ENCODE results near the gene MYOG. TPM values are rescaled to one million over a fixed set of nuclear protein-coding genes. Genes with fewer than 3 reads are reported as not detected.

The MYOG gene
- total RNA-seq (2022; extraction: Qiagen RNA extraction; ENCODE audit: low read depth): not detected in 5 replicates

DNA sequence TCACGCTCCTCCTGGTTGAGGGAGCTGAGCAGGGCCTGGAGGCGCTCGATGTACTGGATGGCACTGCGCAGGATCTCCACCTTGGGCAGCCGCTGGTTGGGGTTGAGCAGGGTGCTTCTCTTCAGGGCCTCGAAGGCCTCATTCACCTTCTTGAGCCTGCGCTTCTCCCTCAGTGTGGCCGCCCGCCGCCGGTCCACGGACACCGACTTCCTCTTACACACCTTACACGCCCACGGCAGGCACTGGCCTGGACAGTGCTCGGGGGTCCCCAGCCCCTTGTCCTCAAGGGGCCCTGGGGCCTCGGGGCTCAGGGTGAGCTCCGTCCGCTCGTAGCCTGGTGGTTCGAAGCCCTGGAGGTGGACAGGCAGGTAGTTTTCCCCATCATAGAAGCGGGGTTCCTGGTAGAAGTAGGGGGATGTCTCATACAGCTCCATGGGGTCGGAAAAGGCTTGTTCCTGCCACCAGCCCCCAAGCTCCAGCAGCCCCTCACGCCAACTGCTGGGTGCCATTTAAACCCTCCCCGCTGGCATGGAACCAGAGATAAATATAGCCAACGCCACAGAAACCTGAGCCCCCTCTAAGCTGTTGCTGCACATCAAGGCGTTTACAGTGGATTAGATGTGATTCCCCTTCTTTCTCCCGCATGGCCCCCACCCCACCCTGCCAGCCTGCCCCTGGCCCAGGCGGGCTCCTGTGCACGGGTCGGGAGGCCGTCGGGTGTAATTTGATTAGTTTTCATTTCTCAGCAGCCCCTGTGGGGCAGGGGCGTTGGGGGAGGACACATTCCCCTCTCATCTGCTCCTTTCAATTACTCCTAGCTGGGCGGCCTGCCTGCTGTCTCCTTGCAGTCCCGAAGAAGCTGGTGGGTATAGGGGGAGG is at the start of gene MYOG:
Gene MYOG, minus strand, starts transcription at position 485 of the 879 bp plus-strand sequence. Its CDS starts 51 bp downstream, at position 434.

DNA sequence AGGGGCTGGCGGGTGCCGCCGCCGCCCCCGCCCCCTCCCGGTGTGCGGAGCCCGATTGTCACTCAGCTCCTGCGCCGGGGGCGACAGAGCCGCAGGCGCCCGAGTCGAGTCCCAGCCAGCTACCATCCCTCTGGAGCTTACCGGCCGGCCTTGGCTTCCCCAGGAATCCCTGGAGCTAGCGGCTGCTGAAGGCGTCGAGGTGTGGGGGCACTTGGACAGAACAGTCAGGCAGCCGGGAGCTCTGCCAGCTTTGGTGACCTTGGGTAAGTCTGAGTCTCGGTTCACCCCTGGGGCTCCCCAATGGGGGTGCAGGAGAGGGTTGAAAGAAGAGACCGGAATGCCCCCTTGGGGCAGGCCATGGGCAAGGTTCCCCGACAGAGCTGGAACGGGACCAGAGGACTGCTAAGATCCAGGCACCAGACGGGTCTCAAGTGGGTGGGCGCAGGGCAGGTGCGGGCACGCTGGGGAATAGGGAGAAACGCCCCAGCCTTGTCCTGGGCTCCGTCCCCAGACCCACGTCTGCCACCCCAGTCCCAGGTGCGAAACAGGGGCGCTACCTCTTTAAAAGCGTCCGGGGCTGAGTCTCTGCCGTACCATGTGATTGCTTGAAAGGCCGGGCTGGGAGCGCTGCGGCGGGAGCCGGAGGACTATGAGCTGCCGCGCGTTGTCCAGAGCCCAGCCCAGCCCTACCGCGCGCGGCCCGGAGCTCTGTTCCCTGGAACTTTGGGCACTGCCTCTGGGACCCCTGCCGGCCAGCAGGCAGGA is 42.0 kb upstream of the MYOG start, which contains the start of gene ADORA1:
Gene ADORA1, plus strand, starts transcription at position 61 of the 765 bp plus-strand sequence. CDS start 1,116 bp downstream, outside the sequence.

Other genes with a start within 250 kb of the MYOG start
- gene RABIF, start 196.9 kb downstream of the MYOG start, total RNA-seq (2022; extraction: Qiagen RNA extraction; ENCODE audit: low read depth): 14.0 to 14.8 TPM (median 14.2 TPM) in 5 replicates
- 15.3 to 18.4 TPM (median 16.7 TPM) in 5 replicates for gene KLHL12, start 158.8 kb downstream of the MYOG start, total RNA-seq (2022; extraction: Qiagen RNA extraction; ENCODE audit: low read depth)
- 59.5 to 67.0 TPM (median 64.1 TPM) in 5 replicates for gene ADIPOR1, start 127.7 kb downstream of the MYOG start, total RNA-seq (2022; extraction: Qiagen RNA extraction; ENCODE audit: low read depth)
- 21.2 to 22.9 TPM (median 21.5 TPM) in 5 replicates for gene CYB5R1, start 118.8 kb downstream of the MYOG start, total RNA-seq (2022; extraction: Qiagen RNA extraction; ENCODE audit: low read depth)
- gene TMEM183A, start 78.6 kb downstream of the MYOG start, total RNA-seq (2022; extraction: Qiagen RNA extraction; ENCODE audit: low read depth): 46.8 to 52.1 TPM (median 49.3 TPM) in 5 replicates
- 0.19 to 0.67 TPM (median 0.51 TPM) in 5 replicates for gene PPFIA4, start 59.5 kb downstream of the MYOG start, total RNA-seq (2022; extraction: Qiagen RNA extraction; ENCODE audit: low read depth)
- gene ADORA1, start 41.7 kb upstream of the MYOG start, total RNA-seq (2022; extraction: Qiagen RNA extraction; ENCODE audit: low read depth): 0.73 to 1.3 TPM (median 1.2 TPM) in 5 replicates
- not detected in 5 replicates for gene MYBPH, start 89.8 kb upstream of the MYOG start, total RNA-seq (2022; extraction: Qiagen RNA extraction; ENCODE audit: low read depth)
- not detected in 5 replicates for gene CHI3L1, start 100.7 kb upstream of the MYOG start, total RNA-seq (2022; extraction: Qiagen RNA extraction; ENCODE audit: low read depth)
- gene CHIT1, start 143.7 kb upstream of the MYOG start, total RNA-seq (2022; extraction: Qiagen RNA extraction; ENCODE audit: low read depth): not detected in 5 replicates
- gene BTG2, start 219.5 kb upstream of the MYOG start, total RNA-seq (2022; extraction: Qiagen RNA extraction; ENCODE audit: low read depth): 10.8 to 14.6 TPM (median 14.5 TPM) in 5 replicates